ENCODE data around the gene STK32B. TPM values are rescaled to one million over a fixed set of nuclear protein-coding genes. Genes with fewer than 3 reads are reported as not detected.

The STK32B gene
- total and polyA plus RNA-seq, 4 donors, result 0.02 to 0.28 (median 0.08) TPM; not detected in 1

GRCh38 chr4:5412296-5412695 lies 361.0 kb downstream of the STK32B start:
- TF ChIP-seq JUND (IDR thresholded peaks at IDR 0.05) (no peak), NR2F2 (IDR thresholded peaks at IDR 0.05) (no peak), ZBTB33 (IDR thresholded peaks at IDR 0.05) (no peak), FOXA1 (IDR thresholded peaks at IDR 0.05) (no peak), HNF4A (conservative IDR thresholded peaks at IDR 0.05) (no peak), RAD21 (IDR thresholded peaks at IDR 0.05) (no peak), YY1 (IDR thresholded peaks at IDR 0.05) (no peak), CTCF (IDR thresholded peaks at IDR 0.05; ENCODE audit: low read depth, low read length, missing input control) (no peak)
- H3K4me1 ChIP-seq (ENCODE audit: control insufficient read depth in 4 of 4, insufficient read depth in 4 of 4, low read length in 3 of 4), result peaks cover 0 to 4% (median 0%) of the 10 kb centered on the region in 4 donors
- peaks cover 2 to 8% (median 4%) of the 10 kb centered on the region in 4 donors for H3K9me3 ChIP-seq (ENCODE audit: control insufficient read depth in 4 of 4, low read length in 3 of 4)
- H3K4me3 ChIP-seq (ENCODE audit: low read depth in 1 of 3, low read length in 3 of 3), result no peak overlapping the region
- no peak overlapping the region for H3K27ac ChIP-seq (ENCODE audit: low read depth in 1 of 2, low read length in 2 of 2)
- WGBS, result 72% methylated on average over 4 of the region's 4 CpGs
- DNase-seq (ENCODE audit: low spot score), result no peak
- no peak overlapping the region for H3K9ac ChIP-seq (ENCODE audit: low read depth in 1 of 2, low read length in 2 of 2)
- peaks cover 0 to 5% (median 0%) of the 10 kb centered on the region in 4 donors for H3K27me3 ChIP-seq (ENCODE audit: control insufficient read depth in 4 of 4, insufficient read depth in 4 of 4, low read length in 3 of 4)
- H3K36me3 ChIP-seq (ENCODE audit: control insufficient read depth in 4 of 4, insufficient read depth in 3 of 4, low read depth in 1 of 4, low read length in 3 of 4), result no peaks in the 10 kb centered on the region

GRCh38 chr4:5412751-5413150 lies 361.5 kb downstream of the STK32B start:
- Histone ChIP-seq H3K36me3 (ENCODE audit: control insufficient read depth in 4 of 4, insufficient read depth in 3 of 4, low read depth in 1 of 4, low read length in 3 of 4) (no peaks in the 10 kb centered on the region), H3K4me3 (ENCODE audit: low read depth in 1 of 3, low read length in 3 of 3) (no peak overlapping the region), H3K27ac (ENCODE audit: low read depth in 1 of 2, low read length in 2 of 2) (no peak overlapping the region), H3K4me1 (ENCODE audit: control insufficient read depth in 4 of 4, insufficient read depth in 4 of 4, low read length in 3 of 4) (peaks cover 0 to 4% (median 0%) of the 10 kb centered on the region in 4 donors), H3K9ac (ENCODE audit: low read depth in 1 of 2, low read length in 2 of 2) (no peak overlapping the region), H3K27me3 (ENCODE audit: control insufficient read depth in 4 of 4, insufficient read depth in 4 of 4, low read length in 3 of 4) (peaks cover 0 to 7% (median 0%) of the 10 kb centered on the region in 4 donors), H3K9me3 (ENCODE audit: control insufficient read depth in 4 of 4, low read length in 3 of 4) (peaks cover 3 to 11% (median 5%) of the 10 kb centered on the region in 4 donors)
- WGBS, result 95% methylated on average over 1 of the region's 1 CpG
- TF ChIP-seq RAD21 (IDR thresholded peaks at IDR 0.05) (no peak), MAX (IDR thresholded peaks at IDR 0.05) (no peak), HNF4G (IDR thresholded peaks at IDR 0.05) (no peak), RXRA (IDR thresholded peaks at IDR 0.05) (no peak), HNF4A (conservative IDR thresholded peaks at IDR 0.05) (no peak), YY1 (IDR thresholded peaks at IDR 0.05) (no peak), ZBTB33 (IDR thresholded peaks at IDR 0.05) (no peak)
- no peak for DNase-seq (ENCODE audit: low spot score)

- Histone ChIP-seq H3K4me1 (ENCODE audit: control insufficient read depth in 4 of 4, insufficient read depth in 4 of 4, low read length in 3 of 4) (no peaks in the 10 kb centered on the region), H3K4me3 (ENCODE audit: low read depth in 1 of 3, low read length in 3 of 3) (no peak overlapping the region), H3K27ac (ENCODE audit: low read depth in 1 of 2, low read length in 2 of 2) (no peak overlapping the region), H3K27me3 (ENCODE audit: control insufficient read depth in 4 of 4, insufficient read depth in 4 of 4, low read length in 3 of 4) (peaks cover 0 to 9% (median 0%) of the 10 kb centered on the region in 4 donors), H3K9me3 (ENCODE audit: control insufficient read depth in 4 of 4, low read length in 3 of 4) (peaks cover 3 to 14% (median 9%) of the 10 kb centered on the region in 4 donors), H3K9ac (ENCODE audit: low read depth in 1 of 2, low read length in 2 of 2) (no peak overlapping the region), H3K36me3 (ENCODE audit: control insufficient read depth in 4 of 4, insufficient read depth in 3 of 4, low read depth in 1 of 4, low read length in 3 of 4) (no peaks in the 10 kb centered on the region)
- WGBS, result 81% methylated on average over 7 of the region's 7 CpGs
- DNase-seq (ENCODE audit: low spot score), result no peak
- TF ChIP-seq RXRA (IDR thresholded peaks at IDR 0.05) (no peak), GABPA (IDR thresholded peaks at IDR 0.05 in 1 of 2, conservative IDR thresholded peaks at IDR 0.05 in 1 of 2) (no peak), MAX (IDR thresholded peaks at IDR 0.05) (no peak), SP1 (IDR thresholded peaks at IDR 0.05) (no peak), ZBTB33 (IDR thresholded peaks at IDR 0.05) (no peak), REST (IDR thresholded peaks at IDR 0.05) (no peak), EGR1 (IDR thresholded peaks at IDR 0.05; ENCODE audit: low read depth in 2 of 2) (no peak)
These were observed 365.4 kb downstream of the STK32B start for GRCh38 chr4:5416637-5417036.

Data from liver (tissue), 9 donors.